CD4-positive, alpha-beta T cell treated with Interleukin-1 beta for 1 hour (primary cell): ENCODE measurements around the gene COA5.

Experiments used
- DNase-seq, 2 donors: peaks; one replicate each; pipeline ENCODE4 v3.0.0-alpha.2; 2020 to 2022

COA5 gene

GRCh38 chr2:98571121-98571701, 37.1 kb downstream of the COA5 start:
- DNase-seq, result no peak

DNA sequence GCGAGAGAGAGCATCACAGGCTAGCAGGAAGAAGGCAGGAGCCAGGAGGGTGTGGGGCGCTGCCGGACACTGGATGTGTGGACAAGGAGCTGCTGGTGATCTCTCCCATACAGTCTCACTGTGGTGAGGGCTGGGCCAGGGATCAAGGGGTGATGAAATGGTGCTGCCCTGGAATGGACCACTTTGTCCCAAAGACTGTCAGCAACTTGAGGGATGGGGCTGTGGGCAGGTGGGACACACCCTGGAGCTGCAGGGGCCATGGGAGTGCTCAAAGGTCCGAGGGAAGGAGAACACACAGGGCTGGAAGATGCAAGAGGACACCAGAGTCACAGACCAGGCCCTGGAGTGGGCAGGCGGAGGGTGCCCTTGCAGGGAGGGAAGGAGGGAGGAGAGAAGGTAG, 38.0 kb downstream of the COA5 start:
- no peak for DNase-seq

DNA sequence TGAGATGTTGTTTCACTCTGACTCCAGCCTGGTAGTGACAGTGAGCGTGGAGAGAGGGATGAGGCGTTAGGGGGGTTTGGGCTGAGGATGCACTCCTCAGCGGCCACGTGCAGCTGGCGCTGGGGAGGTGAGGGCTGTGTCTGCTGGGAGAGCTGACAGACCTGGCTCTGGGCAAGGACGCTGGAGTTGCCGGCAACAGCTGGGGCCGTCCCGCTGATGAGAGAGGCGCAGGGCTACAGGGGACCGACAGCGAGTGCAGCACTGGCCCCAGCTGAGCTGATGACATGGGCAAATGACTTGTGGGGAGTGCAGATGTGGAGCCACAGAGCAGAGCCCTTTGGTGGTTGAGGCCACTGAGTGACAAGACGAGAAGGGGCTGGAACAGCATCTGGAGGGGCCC, 38.4 kb downstream of the COA5 start:
- DNase-seq, result no peak

DNA sequence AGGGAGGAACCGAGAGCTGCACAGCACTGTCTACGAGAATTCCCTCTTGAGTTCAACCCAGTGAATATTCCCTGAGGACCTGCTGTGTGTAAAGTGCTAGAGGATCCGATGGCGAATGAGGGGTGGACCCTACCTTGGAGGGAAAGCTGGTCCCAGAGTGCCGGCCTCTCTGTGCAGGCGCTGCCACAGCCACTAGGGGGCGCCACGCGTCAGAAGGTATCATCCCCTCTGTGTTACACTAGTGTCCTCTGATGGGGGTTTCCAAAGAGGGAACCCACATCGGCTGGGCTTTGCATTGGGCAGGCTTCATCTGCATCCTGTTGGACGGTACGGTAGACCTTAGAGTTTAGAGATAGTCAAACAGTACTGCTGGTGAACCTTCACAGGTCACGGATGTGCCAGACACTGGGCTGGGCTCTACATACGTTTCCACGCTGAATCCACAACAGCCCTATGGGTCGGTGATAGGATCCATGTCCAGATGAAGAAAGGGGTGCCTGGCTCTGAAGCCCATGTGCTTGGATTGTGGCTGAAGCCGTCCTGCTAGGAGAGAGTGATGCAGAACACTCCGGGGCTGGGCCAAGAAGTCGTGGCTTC, 39.0 kb downstream of the COA5 start:
- peak; percentile 52 to 64 for DNase-seq

DNA sequence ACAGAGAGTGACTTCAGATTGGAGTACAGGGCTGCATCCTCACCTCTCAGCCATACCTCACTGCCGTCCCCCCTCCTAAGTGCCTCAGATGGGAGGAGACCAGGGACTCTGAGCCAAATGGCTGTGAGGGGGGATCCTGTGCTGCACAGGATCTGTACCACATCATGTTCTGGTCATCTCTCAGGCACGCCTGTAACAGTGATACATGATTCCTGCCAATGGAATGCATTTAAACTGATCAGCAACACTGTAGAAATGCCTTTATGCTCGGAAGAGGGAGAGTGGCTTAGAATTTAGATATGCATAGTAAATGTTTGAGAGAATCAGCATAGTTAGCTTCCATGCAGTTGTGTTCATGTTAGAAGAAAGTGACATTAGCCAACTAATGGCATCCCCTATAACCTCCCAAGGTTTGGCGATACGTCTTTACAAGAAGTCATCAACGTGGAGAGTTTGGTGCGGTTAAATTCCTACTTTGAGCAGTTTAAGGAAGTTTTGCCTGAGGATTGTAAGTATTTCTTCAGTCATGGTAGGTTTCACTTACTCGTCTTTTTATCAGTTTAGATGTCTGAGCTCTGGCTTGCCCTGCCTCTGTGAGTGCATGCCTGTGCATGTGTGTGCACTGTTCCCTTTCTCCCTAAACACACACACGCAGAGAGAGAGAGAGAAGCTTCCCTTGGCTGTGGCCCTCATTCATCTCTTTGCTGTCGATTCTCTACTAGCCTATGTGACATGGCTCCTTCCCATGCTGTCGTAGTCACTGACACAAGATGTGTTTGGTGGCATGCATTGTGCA, 40.0 kb downstream of the COA5 start:
- no peak for DNase-seq

GRCh38 chr2:98565941-98566340, 42.4 kb downstream of the COA5 start:
- no peak for DNase-seq

DNA sequence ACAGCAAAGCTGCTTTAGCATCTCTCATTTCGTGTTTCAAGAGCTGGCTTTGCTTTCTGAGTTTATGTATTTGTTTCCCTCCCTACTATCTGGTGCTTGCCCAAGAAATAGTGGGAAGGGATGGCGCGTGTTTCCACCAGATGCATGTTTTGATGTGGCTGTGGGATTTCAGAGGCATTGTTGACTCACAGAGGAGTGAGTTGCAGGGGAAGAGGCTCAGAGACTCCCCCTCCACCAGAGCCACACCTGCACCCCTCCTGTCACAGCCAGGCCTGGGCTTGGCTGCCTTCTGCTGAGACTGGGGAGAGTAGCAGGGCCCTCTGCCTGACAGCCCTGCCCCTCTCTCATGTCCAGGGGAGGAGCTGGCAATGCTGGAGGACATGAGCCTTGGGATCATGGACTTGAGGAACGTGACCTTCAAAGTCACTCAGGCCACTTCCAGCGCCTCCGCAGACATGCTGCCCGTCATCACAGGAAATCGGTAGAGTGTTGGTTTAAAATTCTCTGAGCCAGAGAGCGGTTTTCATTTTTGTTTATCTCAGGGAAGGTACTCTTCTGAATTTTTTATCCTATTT, 42.9 kb downstream of the COA5 start:
- no peak for DNase-seq

DNA sequence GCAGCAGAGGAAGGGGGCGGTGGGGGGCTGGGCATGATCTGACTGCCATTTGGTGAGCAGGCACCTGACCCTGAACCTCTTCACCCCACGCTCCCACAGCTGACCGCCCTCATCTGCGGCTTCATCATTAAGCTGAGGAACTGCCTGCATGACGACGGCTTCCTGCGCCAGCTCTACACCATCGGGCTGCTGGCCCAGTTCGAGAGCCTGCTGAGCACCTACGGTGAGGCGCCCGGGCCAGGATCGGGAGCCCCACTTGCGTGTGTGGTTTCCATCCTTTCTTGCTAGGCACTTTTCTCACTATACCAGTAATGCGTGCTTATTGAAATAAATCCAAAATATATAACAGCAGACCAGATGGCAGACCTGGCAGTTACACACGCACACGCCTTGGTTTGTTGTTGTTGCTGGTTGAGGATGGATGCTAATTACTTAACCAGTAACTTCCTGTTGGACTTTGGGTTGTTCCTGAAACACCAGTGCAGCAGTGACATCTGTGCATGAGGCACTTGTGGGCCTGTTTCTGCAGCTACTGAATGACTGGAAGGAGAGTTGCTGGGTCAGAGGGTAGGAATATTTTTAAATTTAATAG, 43.7 kb downstream of the COA5 start:
- DNase-seq, result no peak

DNA sequence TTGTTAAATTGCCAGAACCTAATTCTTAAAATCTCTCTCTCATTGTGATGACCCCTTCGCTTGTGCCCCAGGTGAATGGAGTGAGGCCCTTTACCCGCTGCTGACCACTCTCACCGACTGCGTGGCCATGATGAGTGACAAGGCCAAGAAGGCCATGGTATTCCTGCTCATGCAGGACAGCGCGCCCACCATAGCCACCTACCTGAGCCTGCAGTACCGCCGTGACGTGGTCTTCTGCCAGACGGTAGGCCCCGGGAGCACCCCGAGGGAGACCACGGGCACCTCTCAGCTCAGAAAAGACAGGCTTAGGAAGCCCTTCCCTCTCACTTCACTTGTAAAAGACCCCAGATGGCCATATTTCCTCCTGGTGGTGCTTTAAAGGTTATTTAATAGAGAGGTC, 44.9 kb downstream of the COA5 start:
- no peak for DNase-seq

DNA sequence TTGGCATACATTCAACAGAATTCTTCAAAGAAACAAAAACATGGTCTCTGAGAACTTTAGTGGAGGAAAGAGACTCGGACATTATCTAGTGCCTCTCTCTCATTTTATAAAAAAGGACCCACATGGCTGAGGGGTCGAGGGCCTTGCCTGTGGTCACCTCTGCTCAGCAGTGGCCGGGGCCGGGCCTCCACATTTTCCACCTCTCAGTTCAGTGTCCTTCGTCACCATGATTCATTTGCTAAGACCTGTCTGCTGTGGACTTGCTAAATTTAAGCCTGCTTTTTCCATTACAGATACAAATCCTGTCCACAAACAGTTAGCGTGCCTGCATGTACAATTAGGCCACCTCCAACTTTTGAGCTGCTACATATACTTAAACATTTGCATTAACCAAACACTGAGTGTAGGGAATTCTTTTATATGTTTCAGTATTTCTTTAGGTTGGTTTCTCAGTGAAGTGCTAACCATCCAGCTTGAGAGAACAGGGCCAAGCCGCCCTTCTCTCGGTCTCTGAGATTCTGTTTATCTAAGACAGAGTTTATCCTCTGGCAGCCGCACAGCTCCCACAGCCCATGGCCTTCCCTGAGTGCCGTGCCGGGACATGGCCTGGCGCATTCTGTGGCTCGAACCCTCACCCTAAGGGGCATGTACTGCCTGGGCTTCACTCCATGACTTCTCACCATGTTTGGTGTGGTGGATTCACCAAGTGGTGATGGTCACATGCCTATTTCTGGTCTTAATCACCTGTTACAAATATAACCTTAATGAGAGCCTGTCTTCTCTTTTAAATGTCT, 46.2 kb downstream of the COA5 start:
- no peak for DNase-seq

- DNase-seq, result no peak
These were observed 47.3 kb downstream of the COA5 start for GRCh38 chr2:98561018-98561417.

- no peak for DNase-seq
These were observed 48.0 kb downstream of the COA5 start for GRCh38 chr2:98560256-98560771.

GRCh38 chr2:98559581-98559980, 48.7 kb downstream of the COA5 start:
- no peak for DNase-seq

GRCh38 chr2:98558852-98559530, 49.3 kb downstream of the COA5 start:
- no peak for DNase-seq

DNA sequence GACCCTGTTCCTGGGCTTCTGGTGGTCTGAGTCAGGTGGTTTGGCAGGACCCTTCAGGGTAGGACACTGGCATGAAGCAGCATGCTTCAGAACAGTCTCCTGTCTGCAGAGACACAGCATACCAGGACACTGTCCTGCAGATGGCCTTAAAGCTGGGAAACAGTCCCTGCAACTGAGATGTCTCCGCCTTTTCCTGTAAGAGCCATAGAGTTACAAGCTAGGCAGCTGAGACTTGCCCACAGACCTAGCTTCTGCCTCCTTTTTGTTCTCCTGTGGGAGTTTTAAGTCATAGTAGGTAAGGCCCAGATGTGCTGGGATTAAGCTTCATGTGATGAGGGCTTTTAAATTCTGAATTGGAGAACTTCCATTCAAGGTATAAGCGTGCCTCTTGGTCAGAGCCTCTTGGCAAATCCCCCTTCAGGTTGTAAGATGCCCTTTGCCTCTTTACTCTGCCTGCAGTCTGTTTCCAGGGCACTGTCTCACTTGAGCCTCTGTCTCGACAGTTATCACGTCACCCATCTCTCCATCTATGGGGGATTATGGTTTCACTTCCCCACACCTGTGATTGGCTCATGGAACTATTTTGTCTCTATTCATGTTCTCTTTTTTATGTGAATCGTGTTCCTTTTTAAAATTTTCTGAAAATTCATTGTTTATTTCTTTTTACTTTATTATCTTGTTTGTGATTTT, 51.8 kb downstream of the COA5 start:
- peak; percentile 4 to 60 for DNase-seq

DNA sequence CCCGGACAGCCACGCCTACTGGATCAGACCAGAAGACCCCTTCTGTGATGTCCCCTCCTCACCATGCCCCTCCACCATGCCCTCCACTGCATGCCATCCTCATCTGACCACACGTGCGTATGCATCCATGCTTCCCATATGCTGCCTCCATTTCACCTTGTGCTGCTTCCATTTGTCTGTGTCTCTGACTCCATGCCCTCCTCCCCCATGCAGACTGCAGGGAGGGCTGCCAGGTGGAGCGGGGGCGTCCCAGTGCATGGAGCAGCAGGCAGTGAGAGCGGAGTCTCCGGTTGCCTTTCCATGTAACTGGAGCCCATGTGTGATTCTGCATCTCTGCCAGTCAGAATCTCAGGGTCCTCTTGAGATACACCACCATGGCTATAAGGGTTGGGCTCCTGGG, 52.6 kb downstream of the COA5 start:
- DNase-seq, result no peak

GRCh38 chr2:98554116-98554861, 54.0 kb downstream of the COA5 start:
- DNase-seq, result no peak

DNA sequence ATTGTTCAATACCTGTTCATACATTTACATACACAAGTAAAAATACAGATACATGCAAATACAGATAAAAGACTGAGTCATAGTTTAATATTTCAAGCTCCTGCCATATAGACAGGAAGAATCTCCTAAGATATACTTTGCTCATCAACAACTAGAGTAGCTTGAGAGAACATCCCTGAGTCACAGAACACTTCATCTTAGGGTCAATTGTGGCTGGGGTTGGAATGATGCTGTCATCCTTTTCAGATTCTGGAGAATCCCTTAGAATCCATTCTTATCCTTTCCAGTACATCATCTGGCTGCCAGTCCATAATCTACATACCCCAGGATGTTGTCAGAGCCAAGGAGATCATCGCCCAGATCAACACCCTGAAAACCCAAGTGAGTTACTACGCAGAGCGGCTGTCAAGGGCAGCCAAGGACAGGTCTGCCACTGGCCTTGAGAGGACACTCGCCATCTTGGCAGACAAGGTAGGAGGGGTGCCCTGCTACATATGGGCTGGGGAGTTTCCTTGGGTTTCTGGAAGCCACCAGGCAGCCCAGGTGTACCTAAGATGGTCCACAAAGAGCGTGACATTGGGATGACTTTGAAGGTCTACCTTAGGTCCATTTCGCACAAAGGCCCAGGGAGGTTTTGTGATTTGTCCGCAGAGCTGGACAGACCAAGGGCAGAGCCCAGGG, 55.7 kb downstream of the COA5 start:
- DNase-seq, result no peak

GRCh38 chr2:98551316-98551715, 57.0 kb downstream of the COA5 start:
- DNase-seq, result peak; percentile 11 to 33

DNA sequence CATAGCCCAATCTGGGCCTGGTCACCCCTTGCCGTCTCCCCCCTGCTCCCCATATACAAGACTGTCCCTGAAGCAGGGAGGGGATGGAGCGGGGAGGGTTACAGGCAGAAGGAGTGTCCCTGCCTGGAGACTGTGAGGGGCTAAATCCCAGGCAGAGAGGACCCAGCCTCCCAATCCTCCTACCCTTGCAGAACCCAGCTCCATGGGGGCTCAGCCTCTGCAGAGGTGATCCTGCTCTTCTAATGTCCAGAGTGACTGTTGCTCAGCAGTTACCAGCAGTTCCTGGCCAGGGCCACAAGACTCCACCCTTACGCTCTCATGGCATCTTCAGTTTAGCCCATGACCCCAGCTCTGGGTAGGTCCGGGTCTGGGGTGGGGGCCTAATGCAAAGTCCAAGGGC, 58.1 kb downstream of the COA5 start:
- DNase-seq, result no peak
